ENCODE data around the gene NRXN3.
"Not testable (repeated sequence)": the region's sequence is repeated elsewhere in the genome, so short reads cannot be mapped to it uniquely, and the experiment has no call there.

Gene NRXN3

GRCh38 chr14:78534141-78534540 is 364.0 kb downstream of the NRXN3 start:
- Mint-ChIP-seq H3K27me3 (no peaks in the 10 kb centered on the region), H3K4me1 (ENCODE audit: low read depth in 2 of 2) (no peaks in the 10 kb centered on the region), H3K36me3 (ENCODE audit: insufficient read depth) (no peaks in the 10 kb centered on the region), H3K27ac (no peak overlapping the region), H3K9me3 (peaks cover 13 to 19% of the 10 kb centered on the region in 2 donors), H3K4me3 (no peak overlapping the region)
- no peak for ATAC-seq (replicated peaks)
- no peak for DNase-seq

DNA sequence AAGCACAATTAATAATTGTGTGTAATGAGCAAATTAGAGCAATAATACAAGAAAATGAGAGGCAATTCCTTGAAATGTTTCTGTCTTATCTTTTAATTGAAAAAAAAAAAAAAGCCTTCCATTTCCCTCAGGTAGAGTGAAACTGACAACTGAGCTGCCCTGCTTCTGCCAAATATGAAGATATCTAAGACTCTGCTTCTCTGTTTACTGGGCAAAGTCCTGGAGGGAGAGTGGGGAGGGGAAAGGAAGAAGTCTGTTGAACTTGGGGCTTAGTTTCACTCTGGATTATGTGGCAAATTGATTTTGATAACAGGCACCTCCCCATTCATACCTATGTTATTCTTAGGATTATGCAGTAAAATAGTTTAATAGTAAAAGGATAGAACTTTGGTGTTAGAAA is 364.9 kb downstream of the NRXN3 start:
- Mint-ChIP-seq H3K27ac (no peak overlapping the region), H3K4me3 (no peak overlapping the region), H3K4me1 (ENCODE audit: low read depth in 2 of 2) (no peaks in the 10 kb centered on the region), H3K27me3 (no peaks in the 10 kb centered on the region), H3K36me3 (ENCODE audit: insufficient read depth) (no peaks in the 10 kb centered on the region), H3K9me3 (peaks cover 17 to 26% of the 10 kb centered on the region in 2 donors)
- ATAC-seq (replicated peaks) (no peak), DNase-seq (no peak)

- not testable (repeated sequence) for H3K4me1 Mint-ChIP-seq (ENCODE audit: low read depth in 2 of 2); H3K9me3 Mint-ChIP-seq; H3K27ac Mint-ChIP-seq; H3K36me3 Mint-ChIP-seq (ENCODE audit: insufficient read depth); H3K4me3 Mint-ChIP-seq; DNase-seq; ATAC-seq (replicated peaks); H3K27me3 Mint-ChIP-seq
These were observed 371.6 kb downstream of the NRXN3 start for GRCh38 chr14:78541788-78542187.

- Mint-ChIP-seq H3K9me3 (peaks cover 8% of the 10 kb centered on the region in 2 donors), H3K27ac (no peak overlapping the region), H3K27me3 (no peaks in the 10 kb centered on the region), H3K4me1 (ENCODE audit: low read depth in 2 of 2) (no peaks in the 10 kb centered on the region), H3K36me3 (ENCODE audit: insufficient read depth) (no peaks in the 10 kb centered on the region), H3K4me3 (no peak overlapping the region)
- no peak for ATAC-seq (replicated peaks)
- no peak for DNase-seq
These were observed 373.3 kb downstream of the NRXN3 start for GRCh38 chr14:78543433-78543832.

DNA sequence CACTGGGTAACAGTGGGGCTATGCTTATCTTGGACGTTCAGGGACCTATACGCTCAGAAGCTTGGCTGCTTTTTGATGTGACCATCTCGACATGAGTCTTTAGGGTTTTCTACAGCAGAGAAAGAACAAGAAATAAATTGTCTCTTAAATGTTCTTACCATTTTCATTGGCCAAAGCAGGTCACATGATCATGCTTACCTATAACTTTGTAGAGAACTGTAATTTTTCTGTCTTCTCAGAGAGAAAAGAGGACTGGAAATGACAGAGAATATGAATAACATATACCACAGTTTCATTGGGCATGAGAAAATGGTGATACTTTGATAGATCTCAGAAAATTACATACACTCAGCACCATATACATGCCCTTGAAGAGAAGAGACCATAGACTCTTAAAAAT is 390.9 kb downstream of the NRXN3 start:
- DNase-seq = no peak
- no peaks in the 10 kb centered on the region for H3K9me3 Mint-ChIP-seq

GRCh38 chr14:78566026-78566858 is 396.1 kb downstream of the NRXN3 start:
- peak overlapping the region; percentile 13 to 57 for H3K4me3 Mint-ChIP-seq
- H3K27ac Mint-ChIP-seq = no peak overlapping the region
- no peaks in the 10 kb centered on the region for H3K36me3 Mint-ChIP-seq (ENCODE audit: insufficient read depth)
- H3K4me1 Mint-ChIP-seq (ENCODE audit: low read depth in 2 of 2) = peaks cover 0 to 1% of the 10 kb centered on the region in 2 donors
- DNase-seq = peak; percentile 6 to 18 (median 7)
- peak; percentile 45 for ATAC-seq (replicated peaks)
- H3K27me3 Mint-ChIP-seq = no peaks in the 10 kb centered on the region
- peaks cover 0 to 2% of the 10 kb centered on the region in 2 donors for H3K9me3 Mint-ChIP-seq

More for the DNA sequence above, 390.9 kb downstream of the NRXN3 start:
- Mint-ChIP-seq H3K4me1 (ENCODE audit: low read depth in 2 of 2) (no peaks in the 10 kb centered on the region), H3K4me3 (no peak overlapping the region), H3K27me3 (no peaks in the 10 kb centered on the region), H3K27ac (no peak overlapping the region), H3K36me3 (ENCODE audit: insufficient read depth) (no peaks in the 10 kb centered on the region)
- ATAC-seq (replicated peaks) = no peak

- DNase-seq (no peak), ATAC-seq (replicated peaks) (no peak)
- Mint-ChIP-seq H3K9me3 (peaks cover 0 to 2% of the 10 kb centered on the region in 2 donors), H3K27ac (no peak overlapping the region), H3K4me3 (peak overlapping the region; percentile 13 to 57), H3K27me3 (no peaks in the 10 kb centered on the region), H3K36me3 (ENCODE audit: insufficient read depth) (no peaks in the 10 kb centered on the region), H3K4me1 (ENCODE audit: low read depth in 2 of 2) (peaks cover 0 to 1% of the 10 kb centered on the region in 2 donors)
These were observed 396.6 kb downstream of the NRXN3 start for GRCh38 chr14:78566859-78567172.

DNA sequence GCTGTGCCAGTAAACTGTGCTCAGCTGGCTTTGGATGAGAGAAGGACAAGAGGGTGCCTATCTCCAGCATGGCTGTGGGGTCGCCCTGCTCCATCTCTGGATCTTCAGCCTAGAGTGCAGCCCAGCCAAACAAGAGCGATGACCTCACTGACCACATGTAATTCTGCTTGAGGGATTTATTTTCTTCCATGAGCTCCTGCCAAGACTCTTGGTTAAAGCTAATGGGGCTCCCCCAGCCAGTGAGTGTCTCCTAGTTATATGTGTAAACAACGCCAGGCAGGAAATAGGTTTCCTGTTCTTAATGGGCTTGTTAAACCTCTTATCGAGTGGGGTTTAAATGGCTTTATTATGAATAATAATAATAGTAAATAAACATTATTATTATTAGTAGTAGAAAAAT is 397.2 kb downstream of the NRXN3 start:
- no peaks in the 10 kb centered on the region for H3K27me3 Mint-ChIP-seq
- no peaks in the 10 kb centered on the region for H3K36me3 Mint-ChIP-seq (ENCODE audit: insufficient read depth)
- H3K4me1 Mint-ChIP-seq (ENCODE audit: low read depth in 2 of 2) = peaks cover 0 to 1% of the 10 kb centered on the region in 2 donors
- no peak overlapping the region for H3K4me3 Mint-ChIP-seq
- peaks cover 0 to 2% of the 10 kb centered on the region in 2 donors for H3K9me3 Mint-ChIP-seq
- ATAC-seq (replicated peaks) (no peak), DNase-seq (no peak)
- no peak overlapping the region for H3K27ac Mint-ChIP-seq

- H3K27me3 Mint-ChIP-seq; H3K27ac Mint-ChIP-seq; H3K36me3 Mint-ChIP-seq (ENCODE audit: insufficient read depth); H3K9me3 Mint-ChIP-seq; ATAC-seq (replicated peaks); H3K4me1 Mint-ChIP-seq (ENCODE audit: low read depth in 2 of 2); H3K4me3 Mint-ChIP-seq; DNase-seq: not testable (repeated sequence)
These were observed 403.6 kb downstream of the NRXN3 start for GRCh38 chr14:78573736-78574135.

DNA sequence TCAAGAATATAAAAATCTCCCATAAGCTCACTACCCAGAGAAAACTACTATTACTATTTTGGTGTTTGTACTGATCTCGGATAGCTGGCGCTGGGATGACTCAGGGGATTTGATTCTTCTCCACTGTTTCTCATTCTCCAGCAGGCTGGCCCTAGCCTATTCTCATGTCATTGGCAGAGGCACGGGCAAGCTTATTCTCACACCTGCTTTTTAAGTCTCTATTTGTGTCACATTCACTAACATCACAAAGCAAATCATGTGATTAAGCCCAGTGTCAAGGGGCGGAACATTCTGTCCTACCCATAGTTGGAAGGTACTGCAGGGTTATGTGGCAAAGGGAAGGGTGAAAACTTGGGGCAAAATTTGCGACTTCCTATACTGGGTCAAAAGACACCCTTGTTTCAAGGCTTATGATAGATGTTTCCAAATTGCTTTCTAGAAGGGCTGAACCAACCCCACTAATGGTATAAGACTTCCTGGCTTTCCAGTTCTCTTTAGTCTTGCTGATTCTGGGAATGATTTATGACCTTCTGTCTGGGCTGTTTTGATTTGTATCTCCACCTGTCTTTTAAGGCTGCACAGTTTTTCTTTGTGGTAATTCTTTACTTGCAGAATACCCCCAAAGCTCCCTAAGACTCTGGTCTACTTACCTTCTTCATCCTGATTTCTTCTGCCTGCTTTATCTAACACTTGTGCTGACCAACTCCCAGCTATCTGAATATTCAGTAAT is 406.4 kb downstream of the NRXN3 start:
- Mint-ChIP-seq H3K27me3 (no peaks in the 10 kb centered on the region), H3K9me3 (peaks cover 0 to 3% of the 10 kb centered on the region in 2 donors), H3K36me3 (ENCODE audit: insufficient read depth) (no peaks in the 10 kb centered on the region), H3K27ac (no peak overlapping the region), H3K4me1 (ENCODE audit: low read depth in 2 of 2) (no peaks in the 10 kb centered on the region), H3K4me3 (no peak overlapping the region)
- no peak for ATAC-seq (replicated peaks)
- no peak for DNase-seq

DNA sequence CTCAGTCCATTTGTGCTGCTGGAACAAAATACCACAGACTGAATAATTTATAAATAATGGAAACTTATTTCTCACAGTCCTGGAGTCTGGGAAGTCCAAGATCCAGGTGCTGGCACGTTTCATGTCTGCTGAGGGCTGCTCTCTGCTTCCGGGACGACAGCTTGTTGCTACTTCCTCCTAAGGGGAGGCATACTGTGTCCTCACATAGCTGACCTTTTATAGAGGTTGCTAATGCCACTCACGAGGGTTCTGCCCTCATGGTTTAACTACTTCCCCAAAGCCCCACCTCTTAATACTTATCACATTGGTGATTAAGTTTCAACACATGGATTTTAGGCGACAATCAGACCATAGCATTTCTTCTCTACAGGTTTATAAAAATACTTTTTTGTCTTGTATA is 411.1 kb downstream of the NRXN3 start:
- ATAC-seq (replicated peaks) (no peak), DNase-seq (no peak)
- Mint-ChIP-seq H3K4me1 (ENCODE audit: low read depth in 2 of 2) (no peaks in the 10 kb centered on the region), H3K36me3 (ENCODE audit: insufficient read depth) (no peaks in the 10 kb centered on the region), H3K27me3 (peaks cover 0 to 16% of the 10 kb centered on the region in 2 donors), H3K9me3 (peaks cover 0 to 4% of the 10 kb centered on the region in 2 donors), H3K27ac (no peak overlapping the region), H3K4me3 (no peak overlapping the region)

- H3K4me1 Mint-ChIP-seq (ENCODE audit: low read depth in 2 of 2) = no peaks in the 10 kb centered on the region
- H3K4me3 Mint-ChIP-seq = no peak overlapping the region
- DNase-seq (no peak), ATAC-seq (replicated peaks) (no peak)
- H3K36me3 Mint-ChIP-seq (ENCODE audit: insufficient read depth) = no peaks in the 10 kb centered on the region
- H3K27me3 Mint-ChIP-seq = peaks cover 0 to 16% of the 10 kb centered on the region in 2 donors
- no peak overlapping the region for H3K27ac Mint-ChIP-seq
- peaks cover 0 to 4% of the 10 kb centered on the region in 2 donors for H3K9me3 Mint-ChIP-seq
These were observed 416.5 kb downstream of the NRXN3 start for GRCh38 chr14:78586681-78587080.

DNA sequence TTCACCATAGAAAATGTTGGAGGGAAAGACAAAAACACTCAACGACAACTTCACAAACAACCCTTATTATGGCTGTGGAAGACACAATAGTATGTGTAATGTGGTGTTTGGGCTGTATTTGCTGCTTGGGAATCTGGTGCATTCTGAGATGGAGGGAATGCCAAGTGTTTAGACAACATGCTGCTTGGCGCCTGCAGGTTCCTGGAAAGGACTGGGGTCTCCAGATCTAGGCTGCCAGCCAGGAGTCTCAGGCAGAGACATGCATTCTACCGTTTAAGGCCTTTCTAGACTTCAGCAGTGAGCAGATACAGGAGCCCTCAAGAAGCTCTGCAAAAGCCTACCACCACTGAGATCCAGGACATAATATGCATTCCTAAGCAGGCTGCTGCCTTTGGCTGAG is 418.7 kb downstream of the NRXN3 start:
- ATAC-seq (replicated peaks) (no peak), DNase-seq (no peak)
- Mint-ChIP-seq H3K4me1 (ENCODE audit: low read depth in 2 of 2) (no peaks in the 10 kb centered on the region), H3K36me3 (ENCODE audit: insufficient read depth) (no peaks in the 10 kb centered on the region), H3K9me3 (peaks cover 0 to 4% of the 10 kb centered on the region in 2 donors), H3K27ac (no peak overlapping the region), H3K27me3 (peaks cover 0 to 8% of the 10 kb centered on the region in 2 donors), H3K4me3 (no peak overlapping the region)

- DNase-seq = no peak
- Mint-ChIP-seq H3K36me3 (ENCODE audit: insufficient read depth) (no peaks in the 10 kb centered on the region), H3K27me3 (peaks cover under 1% of the 10 kb centered on the region in 2 donors), H3K27ac (no peak overlapping the region), H3K4me3 (no peak overlapping the region), H3K9me3 (no peaks in the 10 kb centered on the region), H3K4me1 (ENCODE audit: low read depth in 2 of 2) (no peaks in the 10 kb centered on the region)
- ATAC-seq (replicated peaks) = no peak
These were observed 422.5 kb downstream of the NRXN3 start for GRCh38 chr14:78592616-78593219.

Data from effector memory CD8-positive, alpha-beta T cell (primary cell).